ENCODE measurements around the gene RCAN2. TPM values are rescaled to one million over a fixed set of nuclear protein-coding genes. Genes with fewer than 3 reads are reported as not detected.
A peak's percentile ranks its signal among the peaks of the same experiment; 100 is the strongest.

RCAN2 gene
- total and polyA plus RNA-seq, 8 donors: 1.7 to 19.0 (median 3.4) TPM

GRCh38 chr6:46454691-46455090 is 36.6 kb downstream of the RCAN2 start:
- Histone ChIP-seq H3K27ac (no peak overlapping the region), H3K36me3 (no peaks in the 10 kb centered on the region), H3K4me3 (no peak overlapping the region), H3K4me1 (no peaks in the 10 kb centered on the region), H3K9me3 (no peaks in the 10 kb centered on the region), H3K27me3 (no peaks in the 10 kb centered on the region)
- no peak for TF ChIP-seq CTCF (IDR thresholded peaks at IDR 0.05)
- no peak for FAIRE-seq
- intact Hi-C loops (cut with DNase I): no loop called here
- 77 to 91% methylated on average over 1 of the region's 1 CpG for WGBS, 2 donors
- no peak for ATAC-seq
- no peak for DNase-seq

- H3K9me3 ChIP-seq: no peaks in the 10 kb centered on the region
- intact Hi-C loops (cut with DNase I): no loop called here
- no peaks in the 10 kb centered on the region for H3K27me3 ChIP-seq
- DNase-seq (no peak), FAIRE-seq (no peak), ATAC-seq (no peak)
- no peaks in the 10 kb centered on the region for H3K36me3 ChIP-seq
- H3K27ac ChIP-seq: no peak overlapping the region
- no peaks in the 10 kb centered on the region for H3K4me1 ChIP-seq
- 70 to 82% methylated on average over 3 of the region's 3 CpGs for WGBS, 2 donors
- H3K4me3 ChIP-seq: no peak overlapping the region
- no peak for TF ChIP-seq CTCF (IDR thresholded peaks at IDR 0.05)
Measured at GRCh38 chr6:46453741-46454316, 37.4 kb downstream of the RCAN2 start.

GRCh38 chr6:46453216-46453615 is 38.0 kb downstream of the RCAN2 start:
- 69 to 77% methylated on average over 4 of the region's 4 CpGs for WGBS, 2 donors
- no peak for TF ChIP-seq CTCF (IDR thresholded peaks at IDR 0.05)
- Histone ChIP-seq H3K36me3 (no peaks in the 10 kb centered on the region), H3K4me3 (no peak overlapping the region), H3K27ac (no peak overlapping the region), H3K27me3 (no peaks in the 10 kb centered on the region), H3K9me3 (no peaks in the 10 kb centered on the region), H3K4me1 (no peaks in the 10 kb centered on the region)
- ATAC-seq (no peak), DNase-seq (no peak), FAIRE-seq (no peak)
- intact Hi-C loops (cut with DNase I): no loop called here

- no peaks in the 10 kb centered on the region for H3K36me3 ChIP-seq
- intact Hi-C loops (cut with DNase I): no loop called here
- H3K4me3 ChIP-seq: no peak overlapping the region
- no peaks in the 10 kb centered on the region for H3K27me3 ChIP-seq
- no peak overlapping the region for H3K27ac ChIP-seq
- TF ChIP-seq CTCF (IDR thresholded peaks at IDR 0.05): no peak
- no peaks in the 10 kb centered on the region for H3K4me1 ChIP-seq
- peak in 1 of 4 donors; percentile 9 for ATAC-seq
- WGBS, 2 donors: 91 to 94% methylated on average over 3 of the region's 3 CpGs
- DNase-seq: no peak
- FAIRE-seq: no peak
- H3K9me3 ChIP-seq: no peaks in the 10 kb centered on the region
Measured at GRCh38 chr6:46452312-46452917, 38.8 kb downstream of the RCAN2 start.

- Histone ChIP-seq H3K9me3 (no peaks in the 10 kb centered on the region), H3K36me3 (no peaks in the 10 kb centered on the region), H3K27ac (no peak overlapping the region), H3K4me3 (no peak overlapping the region), H3K4me1 (no peaks in the 10 kb centered on the region), H3K27me3 (no peaks in the 10 kb centered on the region)
- DNase-seq (no peak), FAIRE-seq (no peak), ATAC-seq (no peak)
- 38 to 45% methylated on average over 4 of the region's 4 CpGs for WGBS, 2 donors
- intact Hi-C loops (cut with DNase I): no loop called here
- TF ChIP-seq CTCF (IDR thresholded peaks at IDR 0.05): no peak
Measured at GRCh38 chr6:46451343-46451742, 39.9 kb downstream of the RCAN2 start.

Data from pancreas (tissue), 10 donors.